Measurements from ENCODE around the gene GRIN2D.

DNA sequence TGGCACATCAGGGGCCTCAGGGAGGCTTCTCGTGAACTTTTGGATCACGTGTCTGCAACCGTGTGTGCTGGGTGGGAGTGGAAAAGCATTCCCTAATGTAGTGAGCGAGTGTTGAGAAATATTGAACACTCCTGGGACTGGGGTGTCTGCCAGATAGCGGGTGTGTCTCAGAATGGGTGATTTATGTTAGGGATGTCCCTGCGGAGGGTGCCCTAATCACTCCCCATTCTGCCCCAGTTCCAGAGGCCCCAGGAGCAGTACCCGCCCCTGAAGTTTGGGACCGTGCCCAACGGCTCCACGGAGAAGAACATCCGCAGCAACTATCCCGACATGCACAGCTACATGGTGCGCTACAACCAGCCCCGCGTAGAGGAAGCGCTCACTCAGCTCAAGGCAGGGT, 28.1 kb downstream of the GRIN2D start:
- TF ChIP-seq, protein P1, sequence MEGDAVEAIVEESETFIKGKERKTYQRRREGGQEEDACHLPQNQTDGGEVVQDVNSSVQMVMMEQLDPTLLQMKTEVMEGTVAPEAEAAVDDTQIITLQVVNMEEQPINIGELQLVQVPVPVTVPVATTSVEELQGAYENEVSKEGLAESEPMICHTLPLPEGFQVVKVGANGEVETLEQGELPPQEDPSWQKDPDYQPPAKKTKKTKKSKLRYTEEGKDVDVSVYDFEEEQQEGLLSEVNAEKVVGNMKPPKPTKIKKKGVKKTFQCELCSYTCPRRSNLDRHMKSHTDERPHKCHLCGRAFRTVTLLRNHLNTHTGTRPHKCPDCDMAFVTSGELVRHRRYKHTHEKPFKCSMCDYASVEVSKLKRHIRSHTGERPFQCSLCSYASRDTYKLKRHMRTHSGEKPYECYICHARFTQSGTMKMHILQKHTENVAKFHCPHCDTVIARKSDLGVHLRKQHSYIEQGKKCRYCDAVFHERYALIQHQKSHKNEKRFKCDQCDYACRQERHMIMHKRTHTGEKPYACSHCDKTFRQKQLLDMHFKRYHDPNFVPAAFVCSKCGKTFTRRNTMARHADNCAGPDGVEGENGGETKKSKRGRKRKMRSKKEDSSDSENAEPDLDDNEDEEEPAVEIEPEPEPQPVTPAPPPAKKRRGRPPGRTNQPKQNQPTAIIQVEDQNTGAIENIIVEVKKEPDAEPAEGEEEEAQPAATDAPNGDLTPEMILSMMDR (IDR thresholded peaks at IDR 0.05; ENCODE audit: low read length): no peak
- TF ChIP-seq EZH2 (IDR thresholded peaks at IDR 0.05; ENCODE audit: borderline replicate concordance, low read length): no peak
